HCT116 (cell line): ENCODE results near the gene ASIC3. TPM values are rescaled to one million over a fixed set of nuclear protein-coding genes. Genes with fewer than 3 reads are reported as not detected.
A peak's percentile ranks its signal among the peaks of the same experiment; 100 is the strongest.

ENCODE experiments used
- ATAC-seq: fragments of 200-7000 bp; cut with Tn5 transposase; 2 replicates; pipeline ENCODE4 v1.9.1; 2020; ENCODE audit warnings: mild to moderate bottlenecking, moderate library complexity
- BruUV-seq: library from RNA; stranded (reverse); fragments of 400-500 nt; replicated peaks from 2 replicates; lab custom pipeline; 2021; lab: Mats Ljungman, UMichigan
- CTCF ChIA-PET: fragments of 300-600 bp; sonication (Branson Sonifier 250); formaldehyde crosslinking; loops from one replicate; lab custom pipeline; 2021; ENCODE audit warnings: antibody characterized with exemption; lab: Charles Lee
- POLR2A ChIA-PET: fragments of 300-600, 350-600 bp; sonication (Branson Sonifier 250); formaldehyde crosslinking; loops from one replicate; lab custom pipeline; 2021; ENCODE audit warnings: antibody characterized with exemption; lab: Charles Lee
- RAD21 ChIA-PET, 2 experiments: fragments of 300-600 bp; sonication (Branson Sonifier 250); formaldehyde crosslinking; loops; one replicate each; lab custom pipeline; 2023; ENCODE audit warnings: low total read pairs in 2 of 2; ENCODE audit not compliant: uncharacterized antibody in 2 of 2, unreplicated experiment in 2 of 2, low non-redundant PET in 1 of 2; lab: Charles Lee
- DNase-seq: peaks from one replicate; pipeline ENCODE4 v3.0.0-alpha.2; 2010; ENCODE audit warnings: low read depth, low spot score
- H2AFZ ChIP-seq: fragments of 200-600 bp; shearing (Covaris generic), sonication (generic); 2 replicates; pipeline ENCODE4 v1.6.1; 2017; ENCODE audit warnings: low read depth, mixed run types, mixed read lengths, antibody characterized with exemption, low read length; ENCODE audit not compliant: poor library complexity, severe bottlenecking
- H3K27ac ChIP-seq: 2 replicates; pipeline ENCODE4 v1.5.1; 2012; ENCODE audit warnings: low read depth, low read length
- H3K27me3 ChIP-seq: fragments of 200-600 bp; sonication (generic); 2 replicates; pipeline ENCODE4 v1.6.1; 2016; ENCODE audit warnings: mixed run types, low read length, mixed read lengths; ENCODE audit not compliant: insufficient read depth
- H3K36me3 ChIP-seq, 2 experiments: fragments of 200-500 bp in 1 of 2; fragments of 200-600 bp in 1 of 2; sonication (Bioruptor generic) in 1 of 2; sonication (generic) in 1 of 2; 2 replicates each; pipeline versions ENCODE4 v1.5.1 to v1.6.1; 2014 to 2016; ENCODE audit warnings: low read length in 2 of 2, inconsistent platforms in 1 of 2, mixed read lengths in 1 of 2, mixed run types in 1 of 2; ENCODE audit not compliant: insufficient read depth in 2 of 2, control insufficient read depth in 1 of 2
- H3K4me1 ChIP-seq, 2 experiments: fragments of 200-600 bp in 1 of 2; sonication (generic) in 1 of 2; 2 replicates each; pipeline versions ENCODE4 v1.5.1 to v1.6.1; 2012 to 2017; ENCODE audit warnings: low read length in 2 of 2, inconsistent platforms in 1 of 2, mild to moderate bottlenecking in 1 of 2, mixed read lengths in 1 of 2, mixed run types in 1 of 2, moderate library complexity in 1 of 2; ENCODE audit not compliant: insufficient read depth in 2 of 2, control insufficient read depth in 1 of 2
- H3K4me2 ChIP-seq: fragments of 200-600 bp; sonication (generic); 2 replicates; pipeline ENCODE4 v1.6.1; 2017; ENCODE audit warnings: mixed run types, low read length, mixed read lengths
- H3K4me3 ChIP-seq, 2 experiments: fragments of 200-600 bp in 1 of 2; sonication (generic) in 1 of 2; replicated peaks in 1 of 2; 2 replicates each; pipeline ENCODE4 v1.5.1; 2011 to 2016; ENCODE audit warnings: low read length in 2 of 2, control low read depth in 1 of 2, low read depth in 1 of 2, mild to moderate bottlenecking in 1 of 2, mixed read lengths in 1 of 2, mixed run types in 1 of 2
- H3K79me2 ChIP-seq: fragments of 200-600 bp; sonication (generic); 2 replicates; pipeline ENCODE4 v1.6.1; 2017; ENCODE audit warnings: mild to moderate bottlenecking, mixed run types, low read length, moderate library complexity, mixed read lengths; ENCODE audit not compliant: insufficient read depth
- H3K9ac ChIP-seq: fragments of 200-600 bp; sonication (generic); 2 replicates; pipeline ENCODE4 v1.6.1; 2016; ENCODE audit warnings: low read length, mixed read lengths
- H3K9me2 ChIP-seq: fragments of 200-600 bp; sonication (generic), shearing (Covaris generic); 2 replicates; pipeline ENCODE4 v1.6.1; 2017; ENCODE audit warnings: mixed run types, mild to moderate bottlenecking, moderate library complexity; ENCODE audit not compliant: insufficient read depth
- H3K9me3 ChIP-seq, 2 experiments: fragments of 200-500 bp in 1 of 2; fragments of 200-600 bp in 1 of 2; sonication (Bioruptor generic) in 1 of 2; sonication (generic) in 1 of 2; 2 replicates each; pipeline ENCODE4 v1.6.1; 2014 to 2017; ENCODE audit warnings: low read length in 2 of 2, mixed read lengths in 2 of 2, inconsistent platforms in 1 of 2, low read depth in 1 of 2, mild to moderate bottlenecking in 1 of 2, mixed run types in 1 of 2, moderate library complexity in 1 of 2; ENCODE audit not compliant: control insufficient read depth in 1 of 2, insufficient read depth in 1 of 2
- H4K20me1 ChIP-seq: fragments of 200-600 bp; sonication (generic), shearing (Covaris generic); 2 replicates; pipeline ENCODE4 v1.6.1; 2017; ENCODE audit warnings: mixed run types, mild to moderate bottlenecking, moderate library complexity; ENCODE audit not compliant: insufficient read depth
- CEBPB ChIP-seq: IDR thresholded peaks from 2 replicates; pipeline ENCODE4 v1.6.1; 2012; ENCODE audit warnings: low read depth
- CTCF ChIP-seq, 3 experiments: fragments of 200-600 bp in 1 of 3; sonication (generic) in 1 of 3; IDR thresholded peaks in 2 of 3; conservative IDR thresholded peaks in 1 of 3; 2 replicates each; pipeline ENCODE4 v1.5.1; 2012 to 2017; ENCODE audit warnings: low read depth in 2 of 3, low read length in 2 of 3, antibody characterized with exemption in 1 of 3, borderline replicate concordance in 1 of 3, control low read depth in 1 of 3, mild to moderate bottlenecking in 1 of 3, mixed read lengths in 1 of 3, mixed run types in 1 of 3, moderate library complexity in 1 of 3; ENCODE audit not compliant: insufficient read depth in 1 of 3
- ELF1 ChIP-seq: IDR thresholded peaks from 2 replicates; pipeline ENCODE4 v1.6.1; 2012; ENCODE audit warnings: low read depth, borderline replicate concordance
- FOSL1 ChIP-seq: IDR thresholded peaks from 2 replicates; pipeline ENCODE4 v1.6.1; 2012; ENCODE audit warnings: low read depth
- POLR2A ChIP-seq: IDR thresholded peaks from 2 replicates; pipeline ENCODE4 v1.7.0; 2011; ENCODE audit warnings: borderline replicate concordance; ENCODE audit not compliant: insufficient read depth, insufficient read length; ENCODE audit errors: extremely low read depth
- POLR2AphosphoS5 ChIP-seq: IDR thresholded peaks from 2 replicates; pipeline ENCODE4 v1.6.1; 2011; ENCODE audit warnings: mild to moderate bottlenecking, low read depth, low read length, moderate library complexity
- REST ChIP-seq: IDR thresholded peaks from 2 replicates; pipeline ENCODE4 v1.6.1; 2012; ENCODE audit warnings: low read depth
- SP1 ChIP-seq: IDR thresholded peaks from 2 replicates; pipeline ENCODE4 v1.6.1; 2012; ENCODE audit warnings: low read depth
- SRF ChIP-seq: IDR thresholded peaks from 2 replicates; pipeline ENCODE4 v1.6.1; 2012; ENCODE audit warnings: low read depth
- YY1 ChIP-seq: IDR thresholded peaks from 2 replicates; pipeline ENCODE4 v1.6.1; 2011; ENCODE audit warnings: low read length, low read depth, moderate library complexity, mild to moderate bottlenecking; ENCODE audit not compliant: insufficient replicate concordance; ENCODE audit errors: extremely low read depth
- ZBTB33 ChIP-seq: IDR thresholded peaks from 2 replicates; pipeline ENCODE4 v1.6.1; 2011; ENCODE audit warnings: mild to moderate bottlenecking, low read length, moderate library complexity; ENCODE audit not compliant: insufficient replicate concordance; ENCODE audit errors: extremely low read depth
- ZFX ChIP-seq: fragments of 450-650 bp; IDR thresholded peaks from 2 replicates; pipeline ENCODE4 v1.6.1; 2017
- intact Hi-C: fragments of 100-400 bp; cut with micrococcal nuclease; formaldehyde crosslinking; loops from 2 replicates; pipeline ENCODE4 v1.10.0; 2022
- total RNA-seq: library from RNA; stranded (reverse); gene quantifications from one replicate; pipeline ENCODE4 v1.2.1, GENCODE V29; 2021; ENCODE audit not compliant: unreplicated experiment
- TF ChIP-seq, protein P1 (sequence below): IDR thresholded peaks from 2 replicates; pipeline ENCODE4 v1.6.1; 2012
- TF ChIP-seq, protein P2 (sequence below): IDR thresholded peaks from 2 replicates; pipeline ENCODE4 v1.6.1; 2012

ASIC3 gene
- total RNA-seq, 1 experiment from 2014 or later, result 4.4 TPM

- H3K9me2 ChIP-seq, result no peaks in the 10 kb centered on the region
- BruUV-seq, result no TSS peak
- H3K79me2 ChIP-seq, result peaks cover 6% of the 10 kb centered on the region
- H3K4me1 ChIP-seq, result peaks cover 6 to 54% of the 10 kb centered on the region in 2 experiments
- H4K20me1 ChIP-seq, result no peaks in the 10 kb centered on the region
- ChIA-PET POLR2A (interaction anchor here (0.9 to 2.0 kb wide), 6 partner anchors 10 to 52 kb away, joined by 3 to 11 read pairs (median 8); no protein-coding TSS in a partner anchor), CTCF (interaction anchor here (0.9 to 1.6 kb wide), 11 partner anchors 10 to 152 kb away, joined by 3 to 33 read pairs (median 5); partner anchors contain the start of gene NOS3), RAD21 (interaction anchor here in 1 of 2 experiments (0.8 to 1.0 kb wide), 2 partner anchors 19 to 30 kb away, joined by 3 to 5 read pairs; no protein-coding TSS in a partner anchor)
- peak overlapping the region; percentile 72 for H3K4me3 ChIP-seq
- ATAC-seq, result peak; percentile 1
- TF ChIP-seq, protein P1, sequence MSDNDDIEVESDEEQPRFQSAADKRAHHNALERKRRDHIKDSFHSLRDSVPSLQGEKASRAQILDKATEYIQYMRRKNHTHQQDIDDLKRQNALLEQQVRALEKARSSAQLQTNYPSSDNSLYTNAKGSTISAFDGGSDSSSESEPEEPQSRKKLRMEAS, result no peak
- no peak for TF ChIP-seq YY1
- no peak for TF ChIP-seq CEBPB
- TF ChIP-seq SRF, result no peak
- TF ChIP-seq POLR2AphosphoS5, result no peak
- no peak for TF ChIP-seq FOSL1
- no peak for TF ChIP-seq POLR2A
- no peak for TF ChIP-seq CTCF (IDR thresholded peaks at IDR 0.05 in 2 of 3, conservative IDR thresholded peaks at IDR 0.05 in 1 of 3; ENCODE audit: borderline replicate concordance in 1 of 3, insufficient read depth in 1 of 3, low read depth in 2 of 3, low read length in 2 of 3)
- TF ChIP-seq SP1, result no peak
- no peak for TF ChIP-seq ELF1
- TF ChIP-seq ZFX, result no peak
- TF ChIP-seq, protein P2, sequence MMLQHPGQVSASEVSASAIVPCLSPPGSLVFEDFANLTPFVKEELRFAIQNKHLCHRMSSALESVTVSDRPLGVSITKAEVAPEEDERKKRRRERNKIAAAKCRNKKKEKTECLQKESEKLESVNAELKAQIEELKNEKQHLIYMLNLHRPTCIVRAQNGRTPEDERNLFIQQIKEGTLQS, result no peak
- no peak for TF ChIP-seq REST
- TF ChIP-seq ZBTB33, result no peak
- H3K27me3 ChIP-seq, result no peaks in the 10 kb centered on the region
- H3K9ac ChIP-seq, result peak overlapping the region; percentile 77
- peak overlapping the region; percentile 60 for H3K27ac ChIP-seq
- no peaks in the 10 kb centered on the region for H3K9me3 ChIP-seq
- no peak for DNase-seq
- H3K36me3 ChIP-seq, result no peaks in the 10 kb centered on the region
- no peak overlapping the region for H2AFZ ChIP-seq
- intact Hi-C loops, result loop anchor here (1.0 to 5.0 kb wide), 2 partner anchors 29 to 83 kb away; no protein-coding TSS in a partner anchor
- peak overlapping the region; percentile 80 for H3K4me2 ChIP-seq
Observed at GRCh38 chr7:151028948-151029501, 19.3 kb upstream of the ASIC3 start.
